DMS153 treated with DMSO at 0.1 percent for 48 hours (cell line): ENCODE data around the gene SAA4.
"Not testable (repeated sequence)": the region's sequence is repeated elsewhere in the genome, so short reads cannot be mapped to it uniquely, and the experiment has no call there.

Experiments used
- DNase-seq: peaks from one replicate; lab custom pipeline; 2025; ENCODE audit not compliant: unreplicated experiment; lab: John Stamatoyannopoulos, UW

SAA4 gene

GRCh38 chr11:18247191-18247581 lies 10.6 kb upstream of the SAA4 start:
- not testable (repeated sequence) for DNase-seq

- not testable (repeated sequence) for DNase-seq
Measured at GRCh38 chr11:18246379-18247190, 10.0 kb upstream of the SAA4 start.

- no peak for DNase-seq
Measured at GRCh38 chr11:18245396-18245795, 8.8 kb upstream of the SAA4 start.

- DNase-seq: peak; percentile 60
Measured at GRCh38 chr11:18243783-18244362, 7.3 kb upstream of the SAA4 start.

GRCh38 chr11:18239655-18240054 lies 3.1 kb upstream of the SAA4 start:
- no peak for DNase-seq

DNA sequence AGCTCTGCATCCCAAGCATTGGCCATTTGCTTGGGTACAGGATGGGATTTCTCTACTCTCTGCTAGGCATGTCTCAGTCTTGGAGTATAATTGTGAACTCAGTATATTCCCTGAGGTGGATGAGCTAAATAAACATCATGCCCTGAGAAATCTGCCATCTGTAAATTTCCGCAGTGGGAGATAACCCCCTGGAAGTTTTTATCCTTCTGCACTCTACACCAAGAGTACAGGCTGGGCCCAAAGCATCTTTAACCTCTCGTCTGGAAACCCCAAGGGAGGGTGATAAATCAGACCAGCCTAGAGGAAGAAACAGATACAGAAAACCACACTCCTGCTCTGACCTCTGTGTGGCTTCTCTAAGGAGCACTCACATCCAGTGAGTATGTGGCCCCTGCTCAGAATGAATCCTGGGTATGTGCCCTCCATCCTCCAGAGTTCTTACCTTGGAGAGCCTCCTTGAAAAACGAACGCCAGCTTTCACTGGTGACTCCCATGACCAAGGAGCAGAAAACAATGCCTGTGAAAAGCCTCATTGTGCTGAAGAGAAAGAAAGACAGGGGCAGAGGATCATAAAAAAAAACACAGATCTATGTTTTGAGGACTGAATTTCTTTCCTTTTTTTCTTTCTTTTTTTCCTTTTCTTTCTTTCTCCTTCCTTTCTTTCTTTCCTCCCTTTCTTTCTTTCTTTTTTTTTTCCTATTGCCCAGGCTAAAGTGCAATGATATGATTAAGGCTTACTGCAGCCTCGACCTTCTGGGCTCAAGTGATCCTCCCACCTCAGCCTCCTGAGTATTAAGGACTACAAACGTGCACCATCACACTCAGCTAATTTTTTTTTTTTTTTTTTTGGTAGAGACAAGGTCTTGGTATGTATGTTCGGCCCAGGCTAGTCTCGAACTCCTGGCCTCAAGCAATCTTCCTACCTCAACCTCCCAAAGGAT lies 938 bp downstream of the SAA4 start:
- DNase-seq: no peak

GRCh38 chr11:18233912-18234311 lies 2.7 kb downstream of the SAA4 start:
- no peak for DNase-seq

GRCh38 chr11:18230859-18231258 lies 5.7 kb downstream of the SAA4 start:
- no peak for DNase-seq

DNA sequence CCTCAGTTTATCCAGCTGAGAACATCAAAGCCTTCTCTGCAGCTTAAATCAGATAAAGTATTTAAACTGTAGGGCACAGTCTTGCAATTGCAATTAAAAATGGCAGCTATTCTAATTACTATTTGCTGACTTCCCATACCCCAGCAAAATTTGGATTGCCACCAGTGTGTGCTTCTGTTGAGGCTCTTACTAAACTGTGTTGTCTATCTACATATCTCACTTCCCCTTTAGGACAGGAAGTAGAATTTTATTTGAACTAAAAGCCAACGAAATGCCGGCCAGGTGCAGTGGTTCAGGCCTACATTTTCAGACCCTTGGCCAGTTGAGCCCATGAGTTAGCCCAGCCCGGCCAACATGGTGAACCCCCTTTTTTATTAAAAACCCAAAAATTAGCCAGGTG lies 7.1 kb downstream of the SAA4 start:
- no peak for DNase-seq

GRCh38 chr11:18225913-18226312 lies 10.7 kb downstream of the SAA4 start:
- DNase-seq: no peak

DNA sequence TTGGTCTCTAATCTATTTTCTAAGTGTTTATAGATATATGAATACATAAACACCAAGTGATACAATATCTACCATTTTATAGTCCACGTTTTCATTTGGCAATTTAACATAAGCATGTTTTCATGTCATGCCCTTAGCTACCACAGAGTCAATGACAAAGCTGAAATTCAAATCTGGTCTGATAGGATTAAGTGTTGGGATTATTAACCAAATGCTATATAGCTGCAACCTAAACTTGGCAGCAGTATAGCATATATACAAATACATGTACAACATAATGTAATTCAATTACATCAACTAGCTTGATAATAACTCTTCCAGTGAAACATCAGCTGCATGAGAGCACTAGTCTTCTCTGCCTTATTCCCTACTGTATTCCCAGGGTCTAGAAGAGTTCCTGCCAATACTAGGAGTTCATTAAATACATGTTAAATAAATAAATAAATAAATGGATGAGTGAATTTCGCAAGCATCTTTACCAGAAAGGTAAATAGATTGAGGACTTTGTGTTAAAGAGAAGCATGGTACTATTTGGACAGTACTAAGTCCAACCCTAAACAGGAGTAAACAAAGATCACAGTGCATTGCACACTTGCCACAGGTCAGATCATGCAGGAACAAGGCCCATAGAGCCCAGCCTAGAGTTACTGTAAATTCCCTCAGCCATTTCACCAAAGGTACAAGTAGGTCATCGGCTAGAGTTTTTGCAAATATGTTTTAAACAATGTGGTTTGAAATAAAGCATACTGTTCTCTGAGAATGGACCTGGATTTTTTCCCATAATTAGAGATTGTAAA lies 12.8 kb downstream of the SAA4 start:
- no peak for DNase-seq

- DNase-seq: no peak
Measured at GRCh38 chr11:18222814-18223421, 13.7 kb downstream of the SAA4 start.

DNA sequence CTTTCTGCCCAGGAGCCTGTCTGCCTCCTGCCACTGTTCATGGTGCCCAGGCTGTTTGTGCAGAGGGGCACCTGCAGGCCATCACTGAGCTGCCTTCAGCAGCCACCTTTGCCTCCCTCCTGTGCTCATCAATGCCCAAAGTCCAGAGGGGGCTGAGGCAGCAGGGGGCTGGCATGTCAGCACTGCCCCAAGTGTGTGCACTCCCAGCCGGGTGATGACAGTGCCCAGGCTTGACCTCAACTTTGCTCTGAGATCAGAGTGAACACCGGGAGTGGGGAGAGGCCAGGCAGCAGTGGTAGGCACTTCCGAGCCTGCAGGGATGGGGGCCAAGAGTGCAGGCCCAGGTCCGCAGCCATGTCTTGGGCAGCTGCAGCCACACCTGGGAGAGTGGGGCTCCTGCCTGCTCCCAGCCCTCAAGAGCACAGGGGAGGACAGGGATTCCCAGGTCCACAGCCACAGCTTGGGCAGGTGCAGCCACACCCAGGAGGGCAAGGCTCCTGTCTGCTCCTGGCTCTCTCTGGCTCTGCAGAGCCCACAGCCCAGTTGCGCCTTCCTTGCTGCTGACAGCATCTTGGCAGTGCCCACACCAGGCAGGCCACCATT lies 15.2 kb downstream of the SAA4 start:
- DNase-seq: no peak

- no peak for DNase-seq
Measured at GRCh38 chr11:18209058-18209457, 27.5 kb downstream of the SAA4 start.

DNA sequence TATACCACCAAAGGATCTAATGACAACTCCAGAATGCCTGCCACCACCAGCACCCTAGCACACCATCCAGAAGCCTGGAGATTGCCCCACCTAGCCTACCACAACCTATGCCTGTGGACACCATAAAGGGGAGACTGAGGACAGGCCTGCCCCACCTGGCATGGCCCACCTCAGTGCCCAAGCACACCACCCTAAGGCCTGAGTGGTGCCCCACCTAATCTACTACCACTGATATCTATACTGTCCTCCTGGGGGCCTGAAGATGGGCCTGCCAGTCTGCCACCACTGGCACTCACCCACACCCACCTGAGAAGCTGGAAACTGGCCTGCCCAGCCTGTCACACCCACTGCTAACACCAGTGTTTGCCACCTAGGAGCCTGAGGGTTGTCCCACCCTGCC lies 31.8 kb downstream of the SAA4 start:
- DNase-seq: no peak

DNA sequence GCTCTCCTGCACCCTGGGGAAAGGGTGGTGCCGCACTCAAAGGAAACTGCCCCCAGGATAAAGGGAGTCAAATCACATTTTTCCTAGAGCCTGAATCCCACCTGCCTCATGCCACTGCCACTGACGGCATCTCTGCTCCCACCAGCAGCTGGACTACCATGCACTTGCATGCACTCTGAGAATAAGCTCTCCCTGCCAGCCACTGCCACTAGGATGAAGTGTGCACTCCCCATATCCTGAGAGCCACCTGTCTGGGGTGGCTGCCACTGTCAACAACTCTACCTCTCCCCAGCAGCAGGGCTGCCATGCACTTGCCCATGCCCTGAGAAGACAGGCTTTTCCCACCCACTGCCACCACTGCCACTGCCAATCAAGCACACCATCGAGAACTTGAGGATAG lies 32.4 kb downstream of the SAA4 start:
- DNase-seq: no peak

- DNase-seq: no peak
Measured at GRCh38 chr11:18203723-18204122, 32.9 kb downstream of the SAA4 start.

DNA sequence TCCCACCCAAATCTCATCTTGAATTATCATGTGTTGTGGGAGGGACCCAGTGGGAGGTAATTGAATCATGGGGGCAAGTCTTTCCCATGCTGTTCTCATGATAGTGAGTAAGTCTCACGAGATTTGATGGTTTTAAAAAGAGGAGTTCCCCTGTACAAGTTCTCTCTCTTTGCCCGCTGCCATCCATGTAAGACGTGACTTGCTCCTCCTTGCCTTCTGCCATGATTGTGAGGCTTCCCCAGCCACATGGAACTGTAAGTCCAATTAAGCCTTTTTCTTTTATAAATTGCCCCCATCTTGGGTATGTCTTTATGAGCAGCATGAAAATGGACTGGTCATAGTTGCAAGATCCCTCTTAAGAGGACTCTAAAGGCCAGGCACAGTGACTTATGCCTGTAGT lies 38.9 kb downstream of the SAA4 start:
- not testable (repeated sequence) for DNase-seq

GRCh38 chr11:18196532-18196931 lies 40.1 kb downstream of the SAA4 start:
- DNase-seq: no peak

GRCh38 chr11:18193010-18193409 lies 43.6 kb downstream of the SAA4 start:
- no peak for DNase-seq
